IMR-90 (cell line): Measurements from ENCODE around the gene BTBD9. TPM values are rescaled to one million over a fixed set of nuclear protein-coding genes. Genes with fewer than 3 reads are reported as not detected.

ENCODE experiments used
- ATAC-seq: fragments of 200-7000 bp; cut with Tn5 transposase; 2 replicates; pipeline ENCODE4 v1.9.1; 2020; ENCODE audit warnings: low read depth, mild to moderate bottlenecking, moderate library complexity
- BruUV-seq: library from RNA; stranded (reverse); fragments of 400-500 nt; replicated peaks from 2 replicates; lab custom pipeline; 2021; lab: Mats Ljungman, UMichigan
- CTCF ChIA-PET: fragments of 300-600 bp; formaldehyde crosslinking; extraction: SDS; loops from one replicate; lab custom pipeline; 2021; ENCODE audit warnings: antibody characterized with exemption; lab: Yijun Ruan, JAX
- POLR2A ChIA-PET: fragments of 300-600 bp; sonication (Branson Sonifier 250); formaldehyde crosslinking; loops from one replicate; lab custom pipeline; 2022; ENCODE audit warnings: antibody characterized with exemption; ENCODE audit not compliant: unreplicated experiment; lab: Charles Lee
- DNase-seq: peaks from one replicate; pipeline ENCODE4 v3.0.0; 2013
- H2AFZ ChIP-seq: replicated peaks from 2 replicates; pipeline ENCODE3; 2013; ENCODE audit warnings: low read length, mild to moderate bottlenecking; ENCODE audit not compliant: poor library complexity
- H2AK5ac ChIP-seq: 2 replicates; pipeline ENCODE4 v1.6.1; 2013; ENCODE audit warnings: low read depth, low read length, inconsistent platforms
- H2AK9ac ChIP-seq: replicated peaks from 2 replicates; pipeline ENCODE3; 2013; ENCODE audit warnings: mild to moderate bottlenecking, low read depth, low read length, moderate library complexity; ENCODE audit not compliant: poor library complexity
- H2BK120ac ChIP-seq: 2 replicates; pipeline ENCODE4 v1.6.1; 2013; ENCODE audit warnings: low read depth, low read length, inconsistent platforms
- H2BK15ac ChIP-seq: 3 replicates; pipeline ENCODE4 v1.6.1; 2013; ENCODE audit warnings: low read depth, low read length, inconsistent platforms
- H2BK20ac ChIP-seq: 2 replicates; pipeline ENCODE4 v1.6.1; 2013; ENCODE audit warnings: low read depth, mild to moderate bottlenecking, inconsistent platforms, low read length, moderate library complexity
- H2BK5ac ChIP-seq: 2 replicates; pipeline ENCODE4 v1.6.1; 2013; ENCODE audit warnings: mild to moderate bottlenecking, low read depth, low read length, inconsistent platforms; ENCODE audit not compliant: poor library complexity, severe bottlenecking
- H3K14ac ChIP-seq: replicated peaks from 2 replicates; pipeline ENCODE4 v1.6.1; 2013; ENCODE audit warnings: low read depth, low read length, inconsistent platforms
- H3K18ac ChIP-seq: 2 replicates; pipeline ENCODE4 v1.6.1; 2013; ENCODE audit warnings: low read depth, low read length, control low read depth
- H3K23ac ChIP-seq: 2 replicates; pipeline ENCODE4 v1.6.1; 2013; ENCODE audit warnings: low read depth, low read length, inconsistent platforms
- H3K27ac ChIP-seq: 2 replicates; pipeline ENCODE4 v1.5.1; 2013; ENCODE audit warnings: mild to moderate bottlenecking, control low read depth, low read length; ENCODE audit not compliant: insufficient read depth
- H3K27me3 ChIP-seq: 2 replicates; pipeline ENCODE4 v1.6.1; 2013; ENCODE audit warnings: low read length; ENCODE audit not compliant: control insufficient read depth, insufficient read depth
- H3K36me3 ChIP-seq: 2 replicates; pipeline ENCODE4 v1.6.1; 2013; ENCODE audit warnings: low read length, mixed read lengths; ENCODE audit not compliant: control insufficient read depth, insufficient read depth
- H3K4ac ChIP-seq: 2 replicates; pipeline ENCODE4 v1.6.1; 2013; ENCODE audit warnings: low read depth, low read length, inconsistent platforms
- H3K4me1 ChIP-seq: 2 replicates; pipeline ENCODE4 v1.6.1; 2013; ENCODE audit warnings: low read length, mixed read lengths; ENCODE audit not compliant: control insufficient read depth, insufficient read depth
- H3K4me2 ChIP-seq: 2 replicates; pipeline ENCODE4 v1.6.1; 2013; ENCODE audit warnings: low read depth, mild to moderate bottlenecking, control low read depth, low read length, moderate library complexity
- H3K4me3 ChIP-seq: 2 replicates; pipeline ENCODE4 v1.5.1; 2013; ENCODE audit warnings: low read depth, mild to moderate bottlenecking, control low read depth, low read length, moderate library complexity; ENCODE audit not compliant: insufficient read depth
- H3K56ac ChIP-seq: 2 replicates; pipeline ENCODE4 v1.6.1; 2013; ENCODE audit warnings: low read length, inconsistent platforms; ENCODE audit not compliant: insufficient read depth; ENCODE audit errors: extremely low read depth
- H3K79me1 ChIP-seq, 2 experiments: 2 replicates each; pipeline ENCODE4 v1.6.1; 2013; ENCODE audit warnings: low read length in 2 of 2, inconsistent platforms in 1 of 2, low read depth in 1 of 2
- H3K9ac ChIP-seq: 2 replicates; pipeline ENCODE4 v1.6.1; 2013; ENCODE audit warnings: low read depth, low read length, control low read depth
- H3K9me1 ChIP-seq: 2 replicates; pipeline ENCODE4 v1.6.1; 2013; ENCODE audit warnings: low read length, inconsistent platforms; ENCODE audit not compliant: insufficient read depth
- H3K9me3 ChIP-seq: 2 replicates; pipeline ENCODE4 v1.6.1; 2013; ENCODE audit warnings: low read length; ENCODE audit not compliant: control insufficient read depth, insufficient read depth
- H4K20me1 ChIP-seq: 2 replicates; pipeline ENCODE4 v1.6.1; 2013; ENCODE audit warnings: low read length, inconsistent platforms; ENCODE audit not compliant: insufficient read depth
- H4K5ac ChIP-seq: 2 replicates; pipeline ENCODE4 v1.6.1; 2013; ENCODE audit warnings: mild to moderate bottlenecking, low read depth, low read length, control low read depth
- H4K8ac ChIP-seq, 2 experiments: 2 replicates each; pipeline ENCODE4 v1.6.1; 2013; ENCODE audit warnings: low read depth in 2 of 2, low read length in 2 of 2, control low read depth in 1 of 2, inconsistent platforms in 1 of 2
- H4K91ac ChIP-seq: 2 replicates; pipeline ENCODE4 v1.6.1; 2013; ENCODE audit warnings: low read depth, low read length, inconsistent platforms; ENCODE audit not compliant: insufficient read depth
- CEBPB ChIP-seq: IDR thresholded peaks from 2 replicates; pipeline ENCODE4 v1.6.1; 2012; ENCODE audit warnings: low read depth, low read length, improper control_type of control experiment
- FOS ChIP-seq: fragments of 150-350 bp; IDR thresholded peaks from 2 replicates; pipeline ENCODE4 v1.6.1; 2016; ENCODE audit warnings: low read depth, low read length
- MXI1 ChIP-seq: IDR thresholded peaks from 2 replicates; pipeline ENCODE4 v1.6.1; 2012; ENCODE audit warnings: low read depth, mild to moderate bottlenecking, low read length, moderate library complexity, borderline replicate concordance
- POLR2A ChIP-seq: IDR thresholded peaks from 2 replicates; pipeline ENCODE4 v1.6.1; 2012; ENCODE audit warnings: mild to moderate bottlenecking, low read depth, low read length
- RAD21 ChIP-seq: IDR thresholded peaks from 2 replicates; pipeline ENCODE4 v1.6.1; 2012; ENCODE audit warnings: low read length, improper control_type of control experiment
- WGBS, 2 experiments: methylation state at CpG; one replicate each; pipeline versions ENCODE4 v1.1.5 to v1.1.7; 2013; ENCODE audit warnings: missing lambda C conversion rate in 2 of 2; ENCODE audit not compliant: insufficient read length in 1 of 2; ENCODE audit errors: extremely low coverage in 2 of 2; 5-methylcytosine and 5-hydroxymethylcytosine counted together
- dilution Hi-C: fragments of 300-500 bp; cut with HindIII; formaldehyde crosslinking; loops from one replicate; pipeline ENCODE4 v1.14.3; 2018; ENCODE audit warnings: low sequenced_read_pairs; ENCODE audit not compliant: unreplicated experiment
- in situ Hi-C: fragments of 300-500 bp; cut with MboI; formaldehyde crosslinking; loops from 3 replicates; pipeline ENCODE4 v1.14.3; 2019; ENCODE audit warnings: low sequenced_read_pairs, inconsistent platforms, mixed read lengths
- intact Hi-C: fragments of 100-400 bp; cut with micrococcal nuclease; formaldehyde crosslinking; loops from 2 replicates; pipeline ENCODE4 v1.10.0; 2022
- polyA plus RNA-seq, 3 experiments: library from polyadenylated mRNA; depleted of rRNA; stranded (reverse); fragments of >200 nt; gene quantifications; 2 replicates each; pipeline ENCODE4 v1.2.3, GENCODE V29; 2012; ENCODE audit warnings: low replicate concordance in 1 of 3
- total RNA-seq: library from RNA; depleted of rRNA; stranded (reverse); fragments of >200 nt; gene quantifications from 2 replicates; pipeline ENCODE4 v1.2.3, GENCODE V29; 2012
- TF ChIP-seq, protein P1 (sequence below): fragments of 150-350 bp; IDR thresholded peaks from 2 replicates; pipeline ENCODE4 v1.6.1; 2017; ENCODE audit warnings: mild to moderate bottlenecking, antibody characterized with exemption, low read length, low read depth
- TF ChIP-seq, protein P2 (sequence below): conservative IDR thresholded peaks from 2 replicates; pipeline ENCODE4 v1.5.1; 2012; ENCODE audit warnings: mild to moderate bottlenecking, low read depth, low read length, improper control_type of control experiment

Gene BTBD9
- total and polyA plus RNA-seq, 2 of the 4 experiments (the other 2 are of a cell fraction): 4.1 to 22.0 TPM

DNA sequence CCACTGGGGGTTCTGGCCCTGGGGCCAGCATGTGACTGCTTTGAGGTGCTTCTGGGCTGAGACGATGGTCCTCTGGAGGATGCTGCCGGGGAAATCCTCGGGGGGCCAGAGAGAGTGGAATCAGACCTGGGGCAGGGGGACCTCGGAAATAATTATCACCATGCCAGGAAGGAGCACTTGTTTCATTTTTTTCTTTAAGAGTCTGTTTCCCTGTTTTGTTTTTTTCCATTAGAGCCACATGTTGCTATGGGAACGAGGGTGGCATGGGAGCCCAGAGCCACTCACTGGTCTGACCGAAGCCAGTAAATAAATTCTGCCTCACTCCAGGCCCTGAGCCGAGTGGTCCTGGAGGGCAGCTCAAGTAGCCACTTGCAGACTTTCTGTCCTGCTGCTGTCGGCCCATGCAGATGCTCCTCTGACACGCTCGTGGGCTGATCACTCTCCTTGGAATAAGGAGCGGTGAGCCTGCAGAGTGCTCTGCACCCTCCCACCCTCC, 455.1 kb downstream of the BTBD9 start:
- Histone ChIP-seq H3K36me3 (peaks cover 2% of the 10 kb centered on the region; the same call in 1 of the 2 replicates), H2BK5ac (no peak overlapping the region), H3K56ac (no peak overlapping the region), H4K20me1 (no peaks in the 10 kb centered on the region; the same call in 1 of the 2 replicates), H2BK15ac (no peak overlapping the region), H3K18ac (no peak overlapping the region), H3K23ac (no peak overlapping the region), H3K4ac (no peak overlapping the region), H3K4me1 (no peaks in the 10 kb centered on the region), H2AK9ac (no peak overlapping the region), H4K91ac (no peak overlapping the region), H4K8ac (no peak overlapping the region), H3K79me1 (no peaks in the 10 kb centered on the region; a peak in 1 of 4 replicates), H2BK120ac (no peak overlapping the region), H2AFZ (no peak overlapping the region), H3K9me1 (peaks cover 7% of the 10 kb centered on the region), H2AK5ac (no peak overlapping the region), H3K4me2 (no peak overlapping the region), H3K27me3 (no peaks in the 10 kb centered on the region), H3K9ac (no peak overlapping the region), H3K27ac (no peak overlapping the region), H3K9me3 (no peaks in the 10 kb centered on the region), H2BK20ac (no peak overlapping the region), H3K4me3 (no peak overlapping the region), H4K5ac (no peak overlapping the region), H3K14ac (no peak overlapping the region)
- dilution Hi-C loops: no loop called here
- ChIA-PET POLR2A (no interaction called here), CTCF (no interaction called here)
- 86% methylated on average over 7 of the region's 11 CpGs; no CpG with 5 or more reads in 1 of the 2 experiments for WGBS, 2 experiments
- TF ChIP-seq, protein P1, sequence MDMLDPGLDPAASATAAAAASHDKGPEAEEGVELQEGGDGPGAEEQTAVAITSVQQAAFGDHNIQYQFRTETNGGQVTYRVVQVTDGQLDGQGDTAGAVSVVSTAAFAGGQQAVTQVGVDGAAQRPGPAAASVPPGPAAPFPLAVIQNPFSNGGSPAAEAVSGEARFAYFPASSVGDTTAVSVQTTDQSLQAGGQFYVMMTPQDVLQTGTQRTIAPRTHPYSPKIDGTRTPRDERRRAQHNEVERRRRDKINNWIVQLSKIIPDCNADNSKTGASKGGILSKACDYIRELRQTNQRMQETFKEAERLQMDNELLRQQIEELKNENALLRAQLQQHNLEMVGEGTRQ: no peak
- TF ChIP-seq CEBPB: no peak
- no peak for TF ChIP-seq RAD21
- TF ChIP-seq, protein P2, sequence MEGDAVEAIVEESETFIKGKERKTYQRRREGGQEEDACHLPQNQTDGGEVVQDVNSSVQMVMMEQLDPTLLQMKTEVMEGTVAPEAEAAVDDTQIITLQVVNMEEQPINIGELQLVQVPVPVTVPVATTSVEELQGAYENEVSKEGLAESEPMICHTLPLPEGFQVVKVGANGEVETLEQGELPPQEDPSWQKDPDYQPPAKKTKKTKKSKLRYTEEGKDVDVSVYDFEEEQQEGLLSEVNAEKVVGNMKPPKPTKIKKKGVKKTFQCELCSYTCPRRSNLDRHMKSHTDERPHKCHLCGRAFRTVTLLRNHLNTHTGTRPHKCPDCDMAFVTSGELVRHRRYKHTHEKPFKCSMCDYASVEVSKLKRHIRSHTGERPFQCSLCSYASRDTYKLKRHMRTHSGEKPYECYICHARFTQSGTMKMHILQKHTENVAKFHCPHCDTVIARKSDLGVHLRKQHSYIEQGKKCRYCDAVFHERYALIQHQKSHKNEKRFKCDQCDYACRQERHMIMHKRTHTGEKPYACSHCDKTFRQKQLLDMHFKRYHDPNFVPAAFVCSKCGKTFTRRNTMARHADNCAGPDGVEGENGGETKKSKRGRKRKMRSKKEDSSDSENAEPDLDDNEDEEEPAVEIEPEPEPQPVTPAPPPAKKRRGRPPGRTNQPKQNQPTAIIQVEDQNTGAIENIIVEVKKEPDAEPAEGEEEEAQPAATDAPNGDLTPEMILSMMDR: no peak
- TF ChIP-seq POLR2A: no peak
- TF ChIP-seq FOS: no peak
- TF ChIP-seq MXI1: no peak
- intact Hi-C loops: no loop called here
- BruUV-seq: no TSS peak
- ATAC-seq (no peak), DNase-seq (no peak)
- in situ Hi-C loops: no loop called here
